Measurements from ENCODE around the gene AGBL4. TPM values are rescaled to one million over a fixed set of nuclear protein-coding genes. Genes with fewer than 3 reads are reported as not detected.

Gene AGBL4
- polyA plus RNA-seq, 3 donors from 2014 or later = not detected

GRCh38 chr1:49627781-49628180 is 396.0 kb downstream of the AGBL4 start:
- Mint-ChIP-seq H3K27me3 (ENCODE audit: low read depth in 3 of 3) (peaks cover 0 to under 1% (median 0%) of the 10 kb centered on the region in 3 donors), H3K9me3 (peaks cover 4 to 28% (median 11%) of the 10 kb centered on the region in 6 donors), H3K4me3 (no peak overlapping the region), H3K4me1 (no peaks in the 10 kb centered on the region), H3K27ac (no peak overlapping the region), H3K36me3 (no peaks in the 10 kb centered on the region)
- DNase-seq = no peak

GRCh38 chr1:49626472-49626871 is 397.3 kb downstream of the AGBL4 start:
- Mint-ChIP-seq H3K27me3 (ENCODE audit: low read depth in 3 of 3) (peaks cover 0 to 2% (median 0%) of the 10 kb centered on the region in 3 donors), H3K36me3 (no peaks in the 10 kb centered on the region), H3K27ac (no peak overlapping the region), H3K9me3 (peaks cover 5 to 26% (median 8%) of the 10 kb centered on the region in 6 donors), H3K4me1 (no peaks in the 10 kb centered on the region), H3K4me3 (no peak overlapping the region)
- DNase-seq = no peak

GRCh38 chr1:49622877-49623276 is 400.9 kb downstream of the AGBL4 start:
- no peak for DNase-seq
- Mint-ChIP-seq H3K4me1 (no peaks in the 10 kb centered on the region), H3K27ac (no peak overlapping the region), H3K27me3 (ENCODE audit: low read depth in 3 of 3) (peaks cover 0 to 2% (median 0%) of the 10 kb centered on the region in 3 donors), H3K9me3 (peaks cover 3 to 25% (median 11%) of the 10 kb centered on the region in 6 donors), H3K36me3 (no peaks in the 10 kb centered on the region), H3K4me3 (no peak overlapping the region)

- Mint-ChIP-seq H3K27me3 (ENCODE audit: low read depth in 3 of 3) (peaks cover 0 to 2% (median 0%) of the 10 kb centered on the region in 3 donors), H3K4me3 (no peak overlapping the region), H3K4me1 (no peaks in the 10 kb centered on the region), H3K36me3 (no peaks in the 10 kb centered on the region), H3K9me3 (peaks cover 4 to 14% (median 9%) of the 10 kb centered on the region in 6 donors), H3K27ac (no peak overlapping the region)
- DNase-seq = no peak
Observed at GRCh38 chr1:49606082-49606481, 417.7 kb downstream of the AGBL4 start.

- no peaks in the 10 kb centered on the region for H3K4me1 Mint-ChIP-seq
- peaks cover 0 to 4% (median 4%) of the 10 kb centered on the region in 3 donors for H3K27me3 Mint-ChIP-seq (ENCODE audit: low read depth in 3 of 3)
- no peaks in the 10 kb centered on the region for H3K36me3 Mint-ChIP-seq
- no peak for DNase-seq
- no peak overlapping the region for H3K4me3 Mint-ChIP-seq
- H3K27ac Mint-ChIP-seq = no peak overlapping the region
- H3K9me3 Mint-ChIP-seq = peaks cover 8 to 19% (median 13%) of the 10 kb centered on the region in 6 donors
Observed at GRCh38 chr1:49597436-49597835, 426.3 kb downstream of the AGBL4 start.

GRCh38 chr1:49576327-49576901 is 447.3 kb downstream of the AGBL4 start:
- peaks cover 0 to 3% (median 2%) of the 10 kb centered on the region in 3 donors for H3K27me3 Mint-ChIP-seq (ENCODE audit: low read depth in 3 of 3)
- no peak overlapping the region for H3K27ac Mint-ChIP-seq
- no peak for DNase-seq
- H3K4me3 Mint-ChIP-seq = no peak overlapping the region
- peaks cover 7 to 34% (median 13%) of the 10 kb centered on the region in 6 donors for H3K9me3 Mint-ChIP-seq
- H3K4me1 Mint-ChIP-seq = no peaks in the 10 kb centered on the region
- peaks cover 0 to under 1% (median 0%) of the 10 kb centered on the region in 3 donors for H3K36me3 Mint-ChIP-seq

GRCh38 chr1:49556676-49557234 is 467.0 kb downstream of the AGBL4 start:
- Mint-ChIP-seq H3K36me3 (no peaks in the 10 kb centered on the region), H3K27me3 (ENCODE audit: low read depth in 3 of 3) (peaks cover 0 to 1% (median 1%) of the 10 kb centered on the region in 3 donors), H3K4me3 (no peak overlapping the region), H3K27ac (no peak overlapping the region), H3K9me3 (peaks cover 6 to 36% (median 14%) of the 10 kb centered on the region in 6 donors), H3K4me1 (no peaks in the 10 kb centered on the region)
- no peak for DNase-seq

- Mint-ChIP-seq H3K4me1 (no peaks in the 10 kb centered on the region), H3K27me3 (ENCODE audit: low read depth in 3 of 3) (peaks cover 0 to 4% (median 1%) of the 10 kb centered on the region in 3 donors), H3K4me3 (no peak overlapping the region), H3K9me3 (peaks cover 5 to 58% (median 19%) of the 10 kb centered on the region in 6 donors), H3K27ac (no peak overlapping the region), H3K36me3 (no peaks in the 10 kb centered on the region)
- no peak for DNase-seq
Observed at GRCh38 chr1:49552101-49552500, 471.7 kb downstream of the AGBL4 start.

GRCh38 chr1:49544615-49545014 is 479.1 kb downstream of the AGBL4 start:
- Mint-ChIP-seq H3K4me1 (no peaks in the 10 kb centered on the region), H3K27ac (no peak overlapping the region), H3K27me3 (ENCODE audit: low read depth in 3 of 3) (no peaks in the 10 kb centered on the region), H3K36me3 (no peaks in the 10 kb centered on the region), H3K4me3 (no peak overlapping the region), H3K9me3 (peaks cover 0 to 16% (median 5%) of the 10 kb centered on the region in 6 donors)
- no peak for DNase-seq

GRCh38 chr1:49541096-49541752 is 482.5 kb downstream of the AGBL4 start:
- Mint-ChIP-seq H3K4me1 (no peaks in the 10 kb centered on the region), H3K27ac (no peak overlapping the region), H3K9me3 (peaks cover 0 to 19% (median 5%) of the 10 kb centered on the region in 6 donors), H3K36me3 (peaks cover 0 to 3% (median 0%) of the 10 kb centered on the region in 3 donors), H3K27me3 (ENCODE audit: low read depth in 3 of 3) (peaks cover 0 to 2% (median 0%) of the 10 kb centered on the region in 3 donors), H3K4me3 (no peak overlapping the region)
- no peak for DNase-seq

GRCh38 chr1:49527606-49528305 is 496.0 kb downstream of the AGBL4 start:
- Mint-ChIP-seq H3K27me3 (ENCODE audit: low read depth in 3 of 3) (peaks cover 2% of the 10 kb centered on the region in 3 donors), H3K9me3 (peaks cover 0 to 5% (median under 1%) of the 10 kb centered on the region in 6 donors)

GRCh38 chr1:49526672-49527071 is 497.1 kb downstream of the AGBL4 start:
- H3K4me3 Mint-ChIP-seq = no peak overlapping the region
- H3K36me3 Mint-ChIP-seq = no peaks in the 10 kb centered on the region
- no peaks in the 10 kb centered on the region for H3K4me1 Mint-ChIP-seq
- H3K27me3 Mint-ChIP-seq (ENCODE audit: low read depth in 3 of 3) = peaks cover 2% of the 10 kb centered on the region in 3 donors
- peaks cover 0 to 3% (median under 1%) of the 10 kb centered on the region in 6 donors for H3K9me3 Mint-ChIP-seq
- DNase-seq = no peak
- no peak overlapping the region for H3K27ac Mint-ChIP-seq

More at GRCh38 chr1:49527606-49528305, 496.0 kb downstream of the AGBL4 start:
- no peak for DNase-seq
- H3K36me3 Mint-ChIP-seq = no peaks in the 10 kb centered on the region
- H3K4me1 Mint-ChIP-seq = no peaks in the 10 kb centered on the region
- no peak overlapping the region for H3K4me3 Mint-ChIP-seq
- no peak overlapping the region for H3K27ac Mint-ChIP-seq

- Mint-ChIP-seq H3K27me3 (ENCODE audit: low read depth in 3 of 3) (peaks cover 0 to 2% (median under 1%) of the 10 kb centered on the region in 3 donors), H3K4me3 (no peak overlapping the region), H3K9me3 (peaks cover 0 to 3% (median under 1%) of the 10 kb centered on the region in 6 donors), H3K36me3 (no peaks in the 10 kb centered on the region), H3K27ac (no peak overlapping the region), H3K4me1 (no peaks in the 10 kb centered on the region)
- no peak for DNase-seq
Observed at GRCh38 chr1:49523764-49524163, 500.0 kb downstream of the AGBL4 start.

GRCh38 chr1:49466961-49467360 is 556.8 kb downstream of the AGBL4 start:
- no peak overlapping the region for H3K4me3 Mint-ChIP-seq
- no peak overlapping the region for H3K27ac Mint-ChIP-seq
- peaks cover 0 to 12% (median 2%) of the 10 kb centered on the region in 6 donors for H3K9me3 Mint-ChIP-seq
- no peaks in the 10 kb centered on the region for H3K36me3 Mint-ChIP-seq
- H3K27me3 Mint-ChIP-seq (ENCODE audit: low read depth in 3 of 3) = peaks cover 0 to 1% (median 0%) of the 10 kb centered on the region in 3 donors
- DNase-seq = no peak
- no peaks in the 10 kb centered on the region for H3K4me1 Mint-ChIP-seq

All from immature natural killer cell (primary cell).